Astrocyte of the cerebellum (primary cell): ENCODE data around the gene DPF1.
"Not testable (repeated sequence)": the region's sequence is repeated elsewhere in the genome, so short reads cannot be mapped to it uniquely, and the experiment has no call there.

Source experiments
- DNase-seq: peaks from one replicate; pipeline ENCODE4 v3.0.0-alpha.2; 2011; ENCODE audit warnings: low read depth
- H3K4me3 ChIP-seq: 2 replicates; pipeline ENCODE4 v1.5.1; 2011; ENCODE audit warnings: mild to moderate bottlenecking, low read depth, low read length, moderate library complexity
- CTCF ChIP-seq: IDR thresholded peaks from 2 replicates; pipeline ENCODE4 v1.5.1; 2012; ENCODE audit warnings: low read length, low read depth, moderate library complexity, mild to moderate bottlenecking; ENCODE audit errors: missing control alignments
- in situ Hi-C: cut with HindIII; loops from 2 replicates; pipeline ENCODE4 v1.10.0; 2017; ENCODE audit warnings: low sequenced_read_pairs

Gene DPF1

GRCh38 chr19:38228005-38228377 is 4.0 kb upstream of the DPF1 start:
- no peak overlapping the region for H3K4me3 ChIP-seq
- TF ChIP-seq CTCF, result no peak
- no peak for DNase-seq
- in situ Hi-C loops, result no loop called here

- no peak for TF ChIP-seq CTCF
- DNase-seq, result no peak
- H3K4me3 ChIP-seq, result no peak overlapping the region
- in situ Hi-C loops, result no loop called here
These were observed 3.4 kb upstream of the DPF1 start for GRCh38 chr19:38227287-38228004.

DNA sequence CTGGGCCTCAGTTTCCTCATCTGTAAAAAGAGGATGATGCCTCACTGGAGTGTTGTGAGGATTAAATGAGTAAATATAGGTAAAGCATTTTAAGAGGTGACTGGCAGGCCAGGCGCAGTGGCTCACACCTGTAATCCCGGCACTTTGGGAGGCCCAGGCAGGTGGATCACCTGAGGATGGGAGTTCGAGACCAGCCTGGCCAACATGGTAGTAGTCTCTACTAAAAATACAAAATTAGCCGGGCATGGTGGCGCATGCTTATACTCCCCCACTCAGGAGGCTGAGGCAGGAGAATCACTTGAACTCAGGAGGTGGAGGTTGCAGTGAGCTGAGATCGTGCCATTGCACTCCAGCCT is 819 bp upstream of the DPF1 start:
- H3K4me3 ChIP-seq, in situ Hi-C loops, DNase-seq: not testable (repeated sequence)

GRCh38 chr19:38223617-38224013 is 407 bp downstream of the DPF1 start:
- DNase-seq, result no peak
- H3K4me3 ChIP-seq, result peak overlapping the region; percentile 63
- no peak for TF ChIP-seq CTCF
- in situ Hi-C loops, result no loop called here

GRCh38 chr19:38223119-38223523 is 901 bp downstream of the DPF1 start:
- in situ Hi-C loops, result no loop called here
- no peak overlapping the region for H3K4me3 ChIP-seq
- no peak for TF ChIP-seq CTCF

GRCh38 chr19:38221919-38222830 is 1.8 kb downstream of the DPF1 start:
- no peak overlapping the region for H3K4me3 ChIP-seq
- in situ Hi-C loops, result no loop called here
- DNase-seq, result no peak
- TF ChIP-seq CTCF, result no peak

More at GRCh38 chr19:38223119-38223523, 901 bp downstream of the DPF1 start:
- no peak for DNase-seq

- in situ Hi-C loops, result no loop called here
- no peak for TF ChIP-seq CTCF
- no peak for DNase-seq
- no peak overlapping the region for H3K4me3 ChIP-seq
These were observed 2.6 kb downstream of the DPF1 start for GRCh38 chr19:38221421-38221820.
